Thymus (tissue), 11 donors: Measurements from ENCODE around the gene ATXN1. TPM values are rescaled to one million over a fixed set of nuclear protein-coding genes. Genes with fewer than 3 reads are reported as not detected.
A peak's percentile ranks its signal among the peaks of the same experiment; 100 is the strongest.

ENCODE experiments used
- DNase-seq, 9 donors: peaks; one replicate each; pipeline ENCODE4 v3.0.0-alpha.2; 2013; ENCODE audit warnings: low spot score in 9 of 9, low read depth in 6 of 9, missing footprints in 1 of 9
- H3K27ac ChIP-seq, 2 donors: one replicate each; pipeline ENCODE4 v1.5.1; 2013; ENCODE audit warnings: control low read depth in 1 of 2, low read depth in 1 of 2, low read length in 1 of 2, mild to moderate bottlenecking in 1 of 2, moderate library complexity in 1 of 2
- H3K27me3 ChIP-seq, 2 donors: one replicate each; pipeline ENCODE4 v1.5.1; 2013; ENCODE audit warnings: low read length in 1 of 2; ENCODE audit not compliant: control insufficient read depth in 2 of 2, insufficient read depth in 1 of 2
- H3K36me3 ChIP-seq, 2 donors: one replicate each; pipeline ENCODE4 v1.5.1; 2013; ENCODE audit warnings: low read length in 1 of 2, mild to moderate bottlenecking in 1 of 2, moderate library complexity in 1 of 2; ENCODE audit not compliant: control insufficient read depth in 2 of 2, insufficient read depth in 2 of 2
- H3K4me1 ChIP-seq, 2 donors: one replicate each; pipeline ENCODE4 v1.5.1; 2013; ENCODE audit warnings: low read length in 2 of 2; ENCODE audit not compliant: control insufficient read depth in 2 of 2, insufficient read depth in 2 of 2
- H3K4me3 ChIP-seq, 2 donors: one replicate each; pipeline ENCODE4 v1.5.1; 2013; ENCODE audit warnings: low read length in 2 of 2, control low read depth in 1 of 2, mild to moderate bottlenecking in 1 of 2
- H3K9me3 ChIP-seq, 2 donors: one replicate each; pipeline ENCODE4 v1.5.1; 2013; ENCODE audit warnings: low read length in 1 of 2, mild to moderate bottlenecking in 1 of 2; ENCODE audit not compliant: control insufficient read depth in 2 of 2, insufficient read depth in 1 of 2
- WGBS: extraction: QIAGEN DNeasy Blood & Tissue Kit; methylation state at CpG from one replicate; pipeline ENCODE4 v1.1.7; 2013; 5-methylcytosine and 5-hydroxymethylcytosine counted together
- polyA plus RNA-seq: library from polyadenylated mRNA; stranded (reverse); fragments of 200-250 nt; gene quantifications from one replicate; pipeline ENCODE4 v1.2.3, GENCODE V29; 2013
- total RNA-seq: library from RNA; stranded (reverse); fragments of 120-200 nt; gene quantifications from one replicate; pipeline ENCODE4 v1.2.4, GENCODE V29; 2013
- donor health status: healthy.

ATXN1 gene
- total and polyA plus RNA-seq, 2 donors, result 6.8 to 7.1 TPM

- Histone ChIP-seq H3K27me3 (no peaks in the 10 kb centered on the region), H3K36me3 (no peaks in the 10 kb centered on the region), H3K9me3 (no peaks in the 10 kb centered on the region), H3K4me3 (no peak overlapping the region), H3K27ac (no peak overlapping the region), H3K4me1 (no peaks in the 10 kb centered on the region)
- 94% methylated on average over 10 of the region's 10 CpGs for WGBS
- DNase-seq, result no peak
Measured at GRCh38 chr6:16596616-16597331, 164.5 kb downstream of the ATXN1 start.

- no peak for DNase-seq
- no peaks in the 10 kb centered on the region for H3K27me3 ChIP-seq
- WGBS, result 88% methylated on average over 8 of the region's 8 CpGs
- no peak overlapping the region for H3K27ac ChIP-seq
- no peaks in the 10 kb centered on the region for H3K4me1 ChIP-seq
- no peak overlapping the region for H3K4me3 ChIP-seq
- H3K36me3 ChIP-seq, result no peaks in the 10 kb centered on the region
- H3K9me3 ChIP-seq, result no peaks in the 10 kb centered on the region
Measured at GRCh38 chr6:16595514-16596120, 165.6 kb downstream of the ATXN1 start.

GRCh38 chr6:16594849-16595248, 166.4 kb downstream of the ATXN1 start:
- Histone ChIP-seq H3K36me3 (no peaks in the 10 kb centered on the region), H3K9me3 (no peaks in the 10 kb centered on the region), H3K27me3 (no peaks in the 10 kb centered on the region), H3K27ac (no peak overlapping the region), H3K4me3 (no peak overlapping the region), H3K4me1 (no peaks in the 10 kb centered on the region)
- 96% methylated on average over 5 of the region's 5 CpGs for WGBS
- DNase-seq, result no peak

GRCh38 chr6:16592223-16592911, 168.9 kb downstream of the ATXN1 start:
- DNase-seq, result no peak
- no peaks in the 10 kb centered on the region for H3K36me3 ChIP-seq
- WGBS, result 91% methylated on average over 12 of the region's 12 CpGs
- H3K27me3 ChIP-seq, result no peaks in the 10 kb centered on the region
- no peak overlapping the region for H3K4me3 ChIP-seq
- no peaks in the 10 kb centered on the region for H3K9me3 ChIP-seq
- H3K4me1 ChIP-seq, result peaks cover 0 to 4% of the 10 kb centered on the region in 2 donors
- no peak overlapping the region for H3K27ac ChIP-seq

GRCh38 chr6:16591396-16592222, 169.7 kb downstream of the ATXN1 start:
- WGBS, result 94% methylated on average over 11 of the region's 11 CpGs
- Histone ChIP-seq H3K4me1 (peaks cover 0 to 4% of the 10 kb centered on the region in 2 donors), H3K4me3 (no peak overlapping the region), H3K27me3 (no peaks in the 10 kb centered on the region), H3K27ac (no peak overlapping the region), H3K36me3 (no peaks in the 10 kb centered on the region), H3K9me3 (no peaks in the 10 kb centered on the region)
- peak in 1 of 9 donors; percentile 8 for DNase-seq

GRCh38 chr6:16585805-16586204, 175.5 kb downstream of the ATXN1 start:
- H3K4me1 ChIP-seq, result peaks cover 0 to 4% of the 10 kb centered on the region in 2 donors
- H3K27me3 ChIP-seq, result no peaks in the 10 kb centered on the region
- H3K4me3 ChIP-seq, result no peak overlapping the region
- H3K9me3 ChIP-seq, result no peaks in the 10 kb centered on the region
- no peak overlapping the region for H3K27ac ChIP-seq
- no peaks in the 10 kb centered on the region for H3K36me3 ChIP-seq
- WGBS, result 95% methylated on average over 6 of the region's 6 CpGs
- DNase-seq, result no peak

- 95% methylated on average over 12 of the region's 12 CpGs for WGBS
- Histone ChIP-seq H3K9me3 (no peaks in the 10 kb centered on the region), H3K27ac (no peak overlapping the region), H3K4me1 (peaks cover 0 to 3% of the 10 kb centered on the region in 2 donors), H3K27me3 (no peaks in the 10 kb centered on the region), H3K4me3 (no peak overlapping the region), H3K36me3 (no peaks in the 10 kb centered on the region)
- DNase-seq, result no peak
Measured at GRCh38 chr6:16583144-16583762, 178.0 kb downstream of the ATXN1 start.

- WGBS, result 97% methylated on average over 3 of the region's 3 CpGs
- no peak overlapping the region for H3K27ac ChIP-seq
- no peak overlapping the region for H3K4me3 ChIP-seq
- no peaks in the 10 kb centered on the region for H3K4me1 ChIP-seq
- no peak for DNase-seq
- H3K9me3 ChIP-seq, result no peaks in the 10 kb centered on the region
- H3K27me3 ChIP-seq, result no peaks in the 10 kb centered on the region
- H3K36me3 ChIP-seq, result no peaks in the 10 kb centered on the region
Measured at GRCh38 chr6:16582446-16583143, 178.7 kb downstream of the ATXN1 start.
